Left lung (tissue), 10 donors: ENCODE data around the gene RTN1. TPM values are rescaled to one million over a fixed set of nuclear protein-coding genes. Genes with fewer than 3 reads are reported as not detected.

Experiments
- ATAC-seq: fragments of 200-7000 bp; cut with Tn5 transposase; one replicate; pipeline ENCODE4 v1.9.1; 2020; ENCODE audit warnings: moderate library complexity
- DNase-seq, 4 donors: peaks; one replicate each; pipeline ENCODE4 v3.0.0-alpha.2; 2013 to 2020
- H3K27ac ChIP-seq, 2 donors: fragments of 200-600 bp; sonication (generic) in 1 of 2; one replicate each; pipeline versions ENCODE4 v1.5.0 to v1.8.0; 2020 to 2021
- H3K27me3 ChIP-seq, 2 donors: fragments of 200-600 bp; sonication (generic) in 1 of 2; one replicate each; pipeline versions ENCODE4 v1.5.0 to v1.8.0; 2020 to 2021
- H3K36me3 ChIP-seq, 2 donors: fragments of 200-600 bp; sonication (generic) in 1 of 2; one replicate each; pipeline versions ENCODE4 v1.5.0 to v1.8.0; 2020 to 2021
- H3K4me1 ChIP-seq, 2 donors: fragments of 200-600 bp; one replicate each; pipeline ENCODE4 v1.8.0; 2021
- H3K4me3 ChIP-seq, 2 donors: fragments of 200-600 bp; sonication (generic) in 1 of 2; one replicate each; pipeline versions ENCODE4 v1.5.0 to v1.8.0; 2020 to 2021; ENCODE audit warnings: mild to moderate bottlenecking in 1 of 2
- H3K9me3 ChIP-seq, 2 donors: fragments of 200-600 bp; sonication (generic) in 1 of 2; one replicate each; pipeline versions ENCODE4 v1.5.0 to v1.8.0; 2020 to 2021
- CTCF ChIP-seq, 2 donors: fragments of 200-600 bp; sonication (generic) in 1 of 2; IDR thresholded peaks; one replicate each; pipeline versions ENCODE4 v1.5.0 to v1.8.0; 2021; ENCODE audit warnings: antibody characterized with exemption in 2 of 2
- intact Hi-C, 2 donors: fragments of 100-400 bp; cut with DNase I; formaldehyde crosslinking; loops; one replicate each; pipeline versions ENCODE4 v1.11.2 to v1.14.2; 2022
- polyA plus RNA-seq, 6 donors: library from polyadenylated mRNA; unstranded; fragments of 120-200 nt; gene quantifications; one replicate each; pipeline ENCODE4 v1.2.1, GENCODE V29; 2013; ENCODE audit not compliant: insufficient read length in 6 of 6
- total RNA-seq, 2 donors: library from RNA; stranded (reverse); fragmentation: NEBNext Ultra II Directional; extraction: Animal tissue kit (Norgen Biotek cat#: 25700); gene quantifications; one replicate each; pipeline ENCODE4 v1.2.1, GENCODE V29; 2021
- donor health status: DM: no; HTN: yes; CAD: no.
- donor health status: DM: no; HTN: no; CAD: no.

The RTN1 gene
- total and polyA plus RNA-seq, 8 donors = 3.6 to 7.9 (median 4.7) TPM

GRCh38 chr14:59811815-59812214 is 58.8 kb downstream of the RTN1 start:
- no peak for TF ChIP-seq CTCF (IDR thresholded peaks at IDR 0.05)
- DNase-seq = no peak
- no peaks in the 10 kb centered on the region for H3K4me1 ChIP-seq
- intact Hi-C loops = no loop called here
- no peaks in the 10 kb centered on the region for H3K27me3 ChIP-seq
- no peak overlapping the region for H3K27ac ChIP-seq
- no peaks in the 10 kb centered on the region for H3K36me3 ChIP-seq
- H3K4me3 ChIP-seq = no peak overlapping the region
- no peak for ATAC-seq
- H3K9me3 ChIP-seq = peaks cover 0 to 7% of the 10 kb centered on the region in 2 donors

GRCh38 chr14:59811073-59811472 is 59.5 kb downstream of the RTN1 start:
- Histone ChIP-seq H3K4me3 (no peak overlapping the region), H3K27ac (no peak overlapping the region), H3K36me3 (no peaks in the 10 kb centered on the region), H3K27me3 (no peaks in the 10 kb centered on the region), H3K9me3 (peaks cover 0 to 7% of the 10 kb centered on the region in 2 donors), H3K4me1 (no peaks in the 10 kb centered on the region)
- ATAC-seq = no peak
- DNase-seq = no peak
- no peak for TF ChIP-seq CTCF (IDR thresholded peaks at IDR 0.05)
- intact Hi-C loops = no loop called here

- H3K4me1 ChIP-seq = no peaks in the 10 kb centered on the region
- no peak overlapping the region for H3K4me3 ChIP-seq
- TF ChIP-seq CTCF (IDR thresholded peaks at IDR 0.05) = no peak
- intact Hi-C loops = no loop called here
- H3K9me3 ChIP-seq = no peaks in the 10 kb centered on the region
- DNase-seq = no peak
- no peaks in the 10 kb centered on the region for H3K27me3 ChIP-seq
- H3K36me3 ChIP-seq = no peaks in the 10 kb centered on the region
- ATAC-seq = no peak
- no peak overlapping the region for H3K27ac ChIP-seq
Observed at GRCh38 chr14:59803052-59803540, 67.5 kb downstream of the RTN1 start.

- Histone ChIP-seq H3K9me3 (no peaks in the 10 kb centered on the region), H3K27ac (no peak overlapping the region), H3K4me3 (no peak overlapping the region), H3K27me3 (no peaks in the 10 kb centered on the region), H3K4me1 (no peaks in the 10 kb centered on the region), H3K36me3 (no peaks in the 10 kb centered on the region)
- intact Hi-C loops = no loop called here
- no peak for ATAC-seq
- no peak for DNase-seq
- no peak for TF ChIP-seq CTCF (IDR thresholded peaks at IDR 0.05)
Observed at GRCh38 chr14:59788176-59788575, 82.4 kb downstream of the RTN1 start.

- Histone ChIP-seq H3K4me3 (no peak overlapping the region), H3K9me3 (no peaks in the 10 kb centered on the region), H3K27ac (no peak overlapping the region), H3K27me3 (no peaks in the 10 kb centered on the region), H3K36me3 (no peaks in the 10 kb centered on the region), H3K4me1 (no peaks in the 10 kb centered on the region)
- no peak for TF ChIP-seq CTCF (IDR thresholded peaks at IDR 0.05)
- DNase-seq = no peak
- ATAC-seq = no peak
- intact Hi-C loops = no loop called here
Observed at GRCh38 chr14:59787045-59787674, 83.4 kb downstream of the RTN1 start.
